ENCODE measurements around the gene OSBPL5. TPM values are rescaled to one million over a fixed set of nuclear protein-coding genes. Genes with fewer than 3 reads are reported as not detected.

The OSBPL5 gene
- total RNA-seq, 1 experiment from 2014 or later = 16.1 TPM

DNA sequence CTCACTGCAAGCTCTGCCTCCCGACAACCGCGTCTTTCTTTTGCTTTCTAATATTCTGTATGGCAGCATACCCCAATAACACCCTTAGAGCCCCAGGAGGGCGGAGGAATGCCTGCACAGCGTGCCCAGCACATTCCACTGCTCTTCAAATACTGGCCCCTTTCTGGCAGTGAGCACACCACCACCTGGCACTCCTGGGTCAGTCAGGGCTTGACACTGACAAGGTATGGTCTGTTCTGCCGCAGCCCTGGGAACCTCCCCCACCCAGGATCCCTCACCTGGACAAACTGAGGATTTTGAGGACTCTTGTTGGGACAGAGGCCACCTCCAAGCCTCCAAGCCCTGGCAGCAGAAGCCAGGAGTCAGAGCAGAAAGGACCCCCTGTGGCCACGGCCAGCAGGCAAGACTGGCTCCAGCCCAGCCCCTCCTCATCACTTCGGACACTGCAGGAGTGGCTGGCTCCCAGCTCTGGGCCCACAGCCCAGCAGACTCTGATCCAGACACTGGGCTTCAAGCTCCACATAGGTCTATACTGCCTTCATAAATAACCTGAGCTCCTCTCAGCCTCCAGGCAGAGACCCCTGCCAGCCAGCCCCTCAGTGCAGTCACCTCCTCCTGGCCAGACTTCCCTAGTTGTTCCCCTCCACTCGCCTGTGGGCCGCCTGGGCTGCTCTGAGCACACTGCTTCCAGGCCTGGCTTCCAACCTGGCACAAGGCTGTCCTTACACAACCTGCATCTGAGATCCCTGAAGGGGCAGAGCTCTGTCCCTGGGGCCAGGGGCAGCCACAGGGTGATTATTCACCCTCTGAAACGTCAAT, 122.4 kb downstream of the OSBPL5 start:
- Histone ChIP-seq H3K79me2 (ENCODE audit: insufficient read depth, low read length) (no peaks in the 10 kb centered on the region; the same call in 1 of the 2 replicates), H2BK15ac (ENCODE audit: low read depth, low read length) (no peak overlapping the region), H2BK12ac (ENCODE audit: insufficient read length, low read depth, low read length) (no peak overlapping the region), H4K5ac (ENCODE audit: insufficient read length, low read depth, low read length) (no peak overlapping the region), H3K4ac (ENCODE audit: low read depth, low read length) (no peak overlapping the region), H3T11ph (ENCODE audit: low read length) (no peak overlapping the region), H3K18ac (ENCODE audit: insufficient read length, low read depth, low read length) (no peak overlapping the region), H2AFZ (ENCODE audit: low read length) (no peak overlapping the region), H3K27me3 (ENCODE audit: insufficient read depth, low read length) (no peaks in the 10 kb centered on the region), H3K4me2 (ENCODE audit: insufficient read depth, insufficient read length, low read length) (no peak overlapping the region), H2BK5ac (ENCODE audit: insufficient read length, low read length) (no peak overlapping the region), H2BK20ac (ENCODE audit: low read depth, low read length, poor library complexity, severe bottlenecking) (no peak overlapping the region), H4K8ac (replicated peaks; ENCODE audit: insufficient read length, low read depth, low read length) (no peak overlapping the region), H3K23ac (ENCODE audit: insufficient read length, low read depth, low read length) (no peak overlapping the region), H3K9ac (ENCODE audit: extremely low read depth, insufficient read length, low read length) (no peak overlapping the region), H3K4me1 (ENCODE audit: insufficient read depth, low read length) (no peaks in the 10 kb centered on the region), H2AK5ac (ENCODE audit: insufficient read length, low read length) (no peak overlapping the region), H3K79me1 (ENCODE audit: insufficient read depth, low read depth, low read length, poor library complexity, severe bottlenecking) (peaks cover 5% of the 10 kb centered on the region), H3K56ac (ENCODE audit: insufficient read length, low read depth, low read length) (no peak overlapping the region), H3K23me2 (ENCODE audit: insufficient read length, low read depth, low read length, poor library complexity, severe bottlenecking) (no peaks in the 10 kb centered on the region), H3K14ac (ENCODE audit: insufficient read depth, low read length) (no peak overlapping the region; the same call in 1 of the 2 replicates), H4K91ac (ENCODE audit: insufficient read length, low read depth, low read length) (no peak overlapping the region), H4K20me1 (ENCODE audit: control insufficient read depth, insufficient read depth, insufficient read length) (no peaks in the 10 kb centered on the region), H2BK120ac (ENCODE audit: low read depth, low read length, poor library complexity, severe bottlenecking) (no peak overlapping the region), H3K27ac (ENCODE audit: insufficient read length, low read depth, low read length) (no peak overlapping the region), H3K9me3 (ENCODE audit: control insufficient read depth, low read depth, low read length) (no peaks in the 10 kb centered on the region)
- Mint-ChIP-seq H3K4me3 (no peak overlapping the region), H3K4me1 (peaks cover 7 to 13% of the 10 kb centered on the region in 2 experiments), H3K27me3 (ENCODE audit: low read depth) (no peaks in the 10 kb centered on the region), H3K27ac (peak overlapping the region; percentile 44 to 90 (median 85); a peak in 4 of 7 replicates), H3K9me3 (no peaks in the 10 kb centered on the region), H3K36me3 (ENCODE audit: insufficient read depth in 1 of 3, low read depth in 3 of 3) (peaks cover 24 to 75% (median 70%) of the 10 kb centered on the region in 3 experiments)
- DNase-seq = no peak
- TF ChIP-seq, protein P1, sequence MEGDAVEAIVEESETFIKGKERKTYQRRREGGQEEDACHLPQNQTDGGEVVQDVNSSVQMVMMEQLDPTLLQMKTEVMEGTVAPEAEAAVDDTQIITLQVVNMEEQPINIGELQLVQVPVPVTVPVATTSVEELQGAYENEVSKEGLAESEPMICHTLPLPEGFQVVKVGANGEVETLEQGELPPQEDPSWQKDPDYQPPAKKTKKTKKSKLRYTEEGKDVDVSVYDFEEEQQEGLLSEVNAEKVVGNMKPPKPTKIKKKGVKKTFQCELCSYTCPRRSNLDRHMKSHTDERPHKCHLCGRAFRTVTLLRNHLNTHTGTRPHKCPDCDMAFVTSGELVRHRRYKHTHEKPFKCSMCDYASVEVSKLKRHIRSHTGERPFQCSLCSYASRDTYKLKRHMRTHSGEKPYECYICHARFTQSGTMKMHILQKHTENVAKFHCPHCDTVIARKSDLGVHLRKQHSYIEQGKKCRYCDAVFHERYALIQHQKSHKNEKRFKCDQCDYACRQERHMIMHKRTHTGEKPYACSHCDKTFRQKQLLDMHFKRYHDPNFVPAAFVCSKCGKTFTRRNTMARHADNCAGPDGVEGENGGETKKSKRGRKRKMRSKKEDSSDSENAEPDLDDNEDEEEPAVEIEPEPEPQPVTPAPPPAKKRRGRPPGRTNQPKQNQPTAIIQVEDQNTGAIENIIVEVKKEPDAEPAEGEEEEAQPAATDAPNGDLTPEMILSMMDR (conservative IDR thresholded peaks at IDR 0.05) = no peak
- WGBS (ENCODE audit: extremely low coverage, insufficient read length, low lambda C conversion rate) = no CpG with 5 or more reads among the region's 11 CpGs
